ENCODE measurements around the gene KLHL12. TPM values are rescaled to one million over a fixed set of nuclear protein-coding genes. Genes with fewer than 3 reads are reported as not detected.

The KLHL12 gene
- total RNA-seq, 1 donor from 2014 or later: 34.1 TPM

GRCh38 chr1:202880961-202881460 is 46.0 kb downstream of the KLHL12 start:
- H3K27me3 Mint-ChIP-seq: no peaks in the 10 kb centered on the region

GRCh38 chr1:202880062-202880461 is 47.0 kb downstream of the KLHL12 start:
- no peaks in the 10 kb centered on the region for H3K9me3 Mint-ChIP-seq (ENCODE audit: low read depth)
- TF ChIP-seq CTCF (IDR thresholded peaks at IDR 0.05; ENCODE audit: unreplicated experiment): no peak
- H3K4me3 Mint-ChIP-seq (ENCODE audit: low read depth): no peak overlapping the region
- H3K4me1 Mint-ChIP-seq (ENCODE audit: low read depth): no peaks in the 10 kb centered on the region
- peaks cover 8% of the 10 kb centered on the region for H3K36me3 Mint-ChIP-seq (ENCODE audit: insufficient read depth)
- H3K27me3 Mint-ChIP-seq: no peaks in the 10 kb centered on the region
- no peak for DNase-seq (ENCODE audit: low spot score, unreplicated experiment)
- H3K27ac Mint-ChIP-seq: no peak overlapping the region

More at GRCh38 chr1:202880961-202881460, 46.0 kb downstream of the KLHL12 start:
- H3K4me3 Mint-ChIP-seq (ENCODE audit: low read depth): no peak overlapping the region
- TF ChIP-seq CTCF (IDR thresholded peaks at IDR 0.05; ENCODE audit: unreplicated experiment): no peak
- no peaks in the 10 kb centered on the region for H3K9me3 Mint-ChIP-seq (ENCODE audit: low read depth)
- no peak overlapping the region for H3K27ac Mint-ChIP-seq
- no peak for DNase-seq (ENCODE audit: low spot score, unreplicated experiment)
- H3K36me3 Mint-ChIP-seq (ENCODE audit: insufficient read depth): peaks cover 8% of the 10 kb centered on the region
- H3K4me1 Mint-ChIP-seq (ENCODE audit: low read depth): no peaks in the 10 kb centered on the region

GRCh38 chr1:202879128-202879527 is 47.9 kb downstream of the KLHL12 start:
- H3K36me3 Mint-ChIP-seq (ENCODE audit: insufficient read depth): peaks cover 8% of the 10 kb centered on the region
- H3K27ac Mint-ChIP-seq: no peak overlapping the region
- no peak for TF ChIP-seq CTCF (IDR thresholded peaks at IDR 0.05; ENCODE audit: unreplicated experiment)
- no peaks in the 10 kb centered on the region for H3K27me3 Mint-ChIP-seq
- no peak overlapping the region for H3K4me3 Mint-ChIP-seq (ENCODE audit: low read depth)
- H3K9me3 Mint-ChIP-seq (ENCODE audit: low read depth): no peaks in the 10 kb centered on the region
- no peak for DNase-seq (ENCODE audit: low spot score, unreplicated experiment)
- H3K4me1 Mint-ChIP-seq (ENCODE audit: low read depth): no peaks in the 10 kb centered on the region

GRCh38 chr1:202873026-202873425 is 54.0 kb downstream of the KLHL12 start:
- Mint-ChIP-seq H3K9me3 (ENCODE audit: low read depth) (no peaks in the 10 kb centered on the region), H3K4me3 (ENCODE audit: low read depth) (no peak overlapping the region), H3K36me3 (ENCODE audit: insufficient read depth) (peaks cover 2% of the 10 kb centered on the region), H3K4me1 (ENCODE audit: low read depth) (no peaks in the 10 kb centered on the region), H3K27ac (no peak overlapping the region), H3K27me3 (no peaks in the 10 kb centered on the region)
- no peak for DNase-seq (ENCODE audit: low spot score, unreplicated experiment)
- TF ChIP-seq CTCF (IDR thresholded peaks at IDR 0.05; ENCODE audit: unreplicated experiment): no peak

GRCh38 chr1:202871367-202871766 is 55.7 kb downstream of the KLHL12 start:
- H3K27me3 Mint-ChIP-seq: no peaks in the 10 kb centered on the region
- no peak for DNase-seq (ENCODE audit: low spot score, unreplicated experiment)
- peaks cover under 1% of the 10 kb centered on the region for H3K4me1 Mint-ChIP-seq (ENCODE audit: low read depth)
- no peak for TF ChIP-seq CTCF (IDR thresholded peaks at IDR 0.05; ENCODE audit: unreplicated experiment)
- no peak overlapping the region for H3K4me3 Mint-ChIP-seq (ENCODE audit: low read depth)
- H3K9me3 Mint-ChIP-seq (ENCODE audit: low read depth): no peaks in the 10 kb centered on the region
- no peak overlapping the region for H3K27ac Mint-ChIP-seq
- peaks cover 2% of the 10 kb centered on the region for H3K36me3 Mint-ChIP-seq (ENCODE audit: insufficient read depth)
